Keratinocyte (primary cell): ENCODE results near the gene KMT2A. TPM values are rescaled to one million over a fixed set of nuclear protein-coding genes. Genes with fewer than 3 reads are reported as not detected.

Experiments
- DNase-seq: peaks from one replicate; pipeline ENCODE4 v3.0.0-alpha.2; 2011; ENCODE audit warnings: low read depth, missing footprints, low spot score
- FAIRE-seq: peaks from 2 replicates; lab custom pipeline; 2011; peaks lifted over from hg19 to GRCh38; lab: Jason Lieb, UNC
- H2AFZ ChIP-seq: 2 replicates; pipeline ENCODE4 v1.6.0; 2012; ENCODE audit warnings: low read length, control low read depth, inconsistent platforms; ENCODE audit not compliant: control insufficient read depth
- H3K27ac ChIP-seq: 2 replicates; pipeline ENCODE4 v1.5.1; 2011; ENCODE audit warnings: low read length; ENCODE audit not compliant: control insufficient read depth, insufficient read depth
- H3K27me3 ChIP-seq: 3 replicates; pipeline ENCODE4 v1.6.0; 2011; ENCODE audit warnings: low read length; ENCODE audit not compliant: control insufficient read depth, insufficient read depth; ENCODE audit errors: extremely low read depth
- H3K36me3 ChIP-seq, 2 experiments: 2 replicates in 1 of 2; 3 replicates in 1 of 2; pipeline ENCODE4 v1.5.1; 2011; ENCODE audit warnings: low read length in 2 of 2, mild to moderate bottlenecking in 1 of 2; ENCODE audit not compliant: control insufficient read depth in 2 of 2, insufficient read depth in 2 of 2; ENCODE audit errors: extremely low read depth in 1 of 2
- H3K4me1 ChIP-seq: 3 replicates; pipeline ENCODE4 v1.5.1; 2011; ENCODE audit warnings: low read length; ENCODE audit not compliant: control insufficient read depth, insufficient read depth; ENCODE audit errors: extremely low read depth
- H3K4me2 ChIP-seq: 3 replicates; pipeline ENCODE4 v1.6.0; 2011; ENCODE audit warnings: low read depth, low read length; ENCODE audit not compliant: control insufficient read depth, insufficient read depth; ENCODE audit errors: extremely low read depth
- H3K4me3 ChIP-seq, 3 experiments: fragments of 200-600 bp in 1 of 3; sonication (generic) in 1 of 3; 2 replicates in 2 of 3; 3 replicates in 1 of 3; pipeline ENCODE4 v1.5.1; 2011 to 2016; ENCODE audit warnings: low read length in 3 of 3, mild to moderate bottlenecking in 3 of 3, control low read depth in 2 of 3, inconsistent platforms in 1 of 3, low read depth in 1 of 3, mixed read lengths in 1 of 3, mixed run types in 1 of 3, moderate library complexity in 1 of 3; ENCODE audit not compliant: control insufficient read depth in 2 of 3, insufficient read depth in 2 of 3; ENCODE audit errors: extremely low read depth in 1 of 3
- H3K79me2 ChIP-seq: 2 replicates; pipeline ENCODE4 v1.6.0; 2012; ENCODE audit warnings: low read length; ENCODE audit not compliant: control insufficient read depth, insufficient read depth
- H3K9ac ChIP-seq: 3 replicates; pipeline ENCODE4 v1.6.0; 2011; ENCODE audit warnings: low read length; ENCODE audit not compliant: control insufficient read depth, insufficient read depth; ENCODE audit errors: extremely low read depth
- H3K9me1 ChIP-seq: 3 replicates; pipeline ENCODE4 v1.6.0; 2011; ENCODE audit warnings: low read length; ENCODE audit not compliant: control insufficient read depth, insufficient read depth; ENCODE audit errors: extremely low read depth
- H3K9me3 ChIP-seq: 2 replicates; pipeline ENCODE4 v1.5.1; 2012; ENCODE audit warnings: low read depth, low read length; ENCODE audit not compliant: control insufficient read depth
- H4K20me1 ChIP-seq: 3 replicates; pipeline ENCODE4 v1.6.0; 2011; ENCODE audit warnings: low read length; ENCODE audit not compliant: control insufficient read depth, insufficient read depth; ENCODE audit errors: extremely low read depth
- CTCF ChIP-seq, 3 experiments: IDR thresholded peaks in 1 of 3; conservative IDR thresholded peaks in 1 of 3; optimal IDR thresholded peaks in 1 of 3; 2 replicates in 2 of 3; 3 replicates in 1 of 3; pipeline versions ENCODE3 to v1.5.1; 2011; ENCODE audit warnings: low read length in 3 of 3, mild to moderate bottlenecking in 3 of 3, moderate library complexity in 2 of 3, control low read depth in 1 of 3, inconsistent platforms in 1 of 3; ENCODE audit not compliant: insufficient read depth in 2 of 3; ENCODE audit errors: extremely low read depth in 1 of 3
- EZH2 ChIP-seq: IDR thresholded peaks from one replicate; pipeline ENCODE4 v1.6.1; 2012; ENCODE audit warnings: inconsistent platforms, mild to moderate bottlenecking, low read length, moderate library complexity
- dilution Hi-C: fragments of 300-500 bp; cut with MboI; formaldehyde crosslinking; loops from one replicate; pipeline ENCODE4 v1.7.0; 2020; ENCODE audit warnings: low sequenced_read_pairs; ENCODE audit not compliant: extremely low pct_ligation_motif_present
- polyA plus RNA-seq, 5 experiments: library from polyadenylated mRNA; depleted of rRNA in 3 of 5; stranded (reverse) in 3 of 5; stranded (forward) in 1 of 5; unstranded in 1 of 5; fragments of >200 nt; gene quantifications; 1 replicate in 1 of 5; 2 replicates in 3 of 5; 3 replicates in 1 of 5; pipeline versions ENCODE4 v1.2.1 to v1.2.3, GENCODE V29; 2011 to 2012; ENCODE audit warnings: missing spikeins in 2 of 5, low read depth in 1 of 5, low replicate concordance in 1 of 5

Gene KMT2A
- polyA plus RNA-seq, 1 donor (not counting 4 experiments of a cell fraction or from before 2014, with no cell fraction given): 11.7 TPM

GRCh38 chr11:118437208-118438125, 1.2 kb downstream of the KMT2A start:
- Histone ChIP-seq H3K9ac (peak overlapping the region; percentile 81), H4K20me1 (peaks cover 16% of the 10 kb centered on the region), H3K27me3 (no peaks in the 10 kb centered on the region), H3K79me2 (peaks cover 59% of the 10 kb centered on the region), H3K4me1 (peaks cover 33% of the 10 kb centered on the region), H3K9me3 (no peaks in the 10 kb centered on the region), H3K9me1 (no peaks in the 10 kb centered on the region), H3K4me2 (peak overlapping the region; percentile 76), H2AFZ (no peak overlapping the region), H3K36me3 (peaks cover 0 to 3% of the 10 kb centered on the region in 2 experiments), H3K27ac (peak overlapping the region; percentile 67), H3K4me3 (peak overlapping the region; percentile 84 to 94 (median 87))
- DNase-seq (no peak), FAIRE-seq (peak; percentile 36)
- dilution Hi-C loops: no loop called here
- TF ChIP-seq CTCF (optimal IDR thresholded peaks at IDR 0.05 in 1 of 3, IDR thresholded peaks at IDR 0.05 in 1 of 3, conservative IDR thresholded peaks at IDR 0.05 in 1 of 3; ENCODE audit: extremely low read depth in 1 of 3, insufficient read depth in 2 of 3, low read length in 3 of 3) (no peak), EZH2 (no peak)

- Histone ChIP-seq H3K27ac (peak overlapping the region; percentile 67), H3K9ac (peak overlapping the region; percentile 81), H3K79me2 (peaks cover 68% of the 10 kb centered on the region), H3K9me3 (no peaks in the 10 kb centered on the region), H3K36me3 (peaks cover 0 to 3% of the 10 kb centered on the region in 2 experiments), H3K27me3 (no peaks in the 10 kb centered on the region), H2AFZ (no peak overlapping the region), H3K4me2 (peak overlapping the region; percentile 76), H4K20me1 (peaks cover 16% of the 10 kb centered on the region), H3K4me3 (peak overlapping the region; percentile 84 to 94 (median 87)), H3K9me1 (no peaks in the 10 kb centered on the region), H3K4me1 (peaks cover 34% of the 10 kb centered on the region)
- peak; percentile 52 for FAIRE-seq
- dilution Hi-C loops: no loop called here
- peak in 1 of 3 experiments; percentile 5 for TF ChIP-seq CTCF (optimal IDR thresholded peaks at IDR 0.05 in 1 of 3, IDR thresholded peaks at IDR 0.05 in 1 of 3, conservative IDR thresholded peaks at IDR 0.05 in 1 of 3; ENCODE audit: extremely low read depth in 1 of 3, insufficient read depth in 2 of 3, low read length in 3 of 3)
- TF ChIP-seq EZH2: no peak
- DNase-seq: no peak
Measured at GRCh38 chr11:118438314-118438931, 2.1 kb downstream of the KMT2A start.
